Panc1 (cell line): ENCODE data around the gene KMT2E.

Experiments used
- POLR2AphosphoS5 ChIP-seq: IDR thresholded peaks from 2 replicates; pipeline ENCODE4 v1.6.1; 2012; ENCODE audit warnings: mild to moderate bottlenecking, low read depth, low read length, moderate library complexity
- TCF7L2 ChIP-seq: IDR thresholded peaks from 2 replicates; pipeline ENCODE4 v1.6.1; 2011; ENCODE audit warnings: mild to moderate bottlenecking, low read depth, low read length, inconsistent platforms
- TF ChIP-seq, protein P1 (sequence below): fragments of 450-650 bp; IDR thresholded peaks from 2 replicates; pipeline ENCODE4 v1.5.1; 2017; ENCODE audit warnings: mild to moderate bottlenecking
- TF ChIP-seq, protein P2 (sequence below), 2 experiments: IDR thresholded peaks; 2 replicates each; pipeline ENCODE4 v1.6.1; 2011 to 2012; ENCODE audit warnings: low read depth in 2 of 2, control low read depth in 1 of 2, low read length in 1 of 2, mild to moderate bottlenecking in 1 of 2, moderate library complexity in 1 of 2; ENCODE audit not compliant: insufficient read depth in 1 of 2

DNA sequence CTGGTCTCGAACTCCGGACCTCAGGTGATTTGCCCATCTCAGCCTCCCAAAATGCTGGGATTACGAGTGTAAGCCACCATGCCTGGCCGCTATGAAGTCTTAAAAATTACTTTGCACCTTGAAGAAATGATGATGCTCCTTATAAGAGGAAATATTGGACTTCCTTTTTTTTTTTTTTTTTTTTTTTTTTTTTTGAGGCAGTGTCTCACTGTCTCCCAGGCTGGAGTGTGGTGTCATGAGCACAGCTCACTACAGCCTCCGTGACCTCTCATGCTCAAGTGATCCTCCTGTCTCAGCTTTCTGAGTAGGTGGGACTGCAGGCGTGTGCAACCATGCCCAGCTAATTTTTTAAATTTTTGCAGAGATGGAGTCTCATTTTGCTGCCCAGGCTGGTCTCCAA is 65.3 kb downstream of the KMT2E start:
- TF ChIP-seq POLR2AphosphoS5 (no peak), TCF7L2 (no peak)
- TF ChIP-seq, protein P1, sequence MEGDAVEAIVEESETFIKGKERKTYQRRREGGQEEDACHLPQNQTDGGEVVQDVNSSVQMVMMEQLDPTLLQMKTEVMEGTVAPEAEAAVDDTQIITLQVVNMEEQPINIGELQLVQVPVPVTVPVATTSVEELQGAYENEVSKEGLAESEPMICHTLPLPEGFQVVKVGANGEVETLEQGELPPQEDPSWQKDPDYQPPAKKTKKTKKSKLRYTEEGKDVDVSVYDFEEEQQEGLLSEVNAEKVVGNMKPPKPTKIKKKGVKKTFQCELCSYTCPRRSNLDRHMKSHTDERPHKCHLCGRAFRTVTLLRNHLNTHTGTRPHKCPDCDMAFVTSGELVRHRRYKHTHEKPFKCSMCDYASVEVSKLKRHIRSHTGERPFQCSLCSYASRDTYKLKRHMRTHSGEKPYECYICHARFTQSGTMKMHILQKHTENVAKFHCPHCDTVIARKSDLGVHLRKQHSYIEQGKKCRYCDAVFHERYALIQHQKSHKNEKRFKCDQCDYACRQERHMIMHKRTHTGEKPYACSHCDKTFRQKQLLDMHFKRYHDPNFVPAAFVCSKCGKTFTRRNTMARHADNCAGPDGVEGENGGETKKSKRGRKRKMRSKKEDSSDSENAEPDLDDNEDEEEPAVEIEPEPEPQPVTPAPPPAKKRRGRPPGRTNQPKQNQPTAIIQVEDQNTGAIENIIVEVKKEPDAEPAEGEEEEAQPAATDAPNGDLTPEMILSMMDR = no peak
- TF ChIP-seq, protein P2, sequence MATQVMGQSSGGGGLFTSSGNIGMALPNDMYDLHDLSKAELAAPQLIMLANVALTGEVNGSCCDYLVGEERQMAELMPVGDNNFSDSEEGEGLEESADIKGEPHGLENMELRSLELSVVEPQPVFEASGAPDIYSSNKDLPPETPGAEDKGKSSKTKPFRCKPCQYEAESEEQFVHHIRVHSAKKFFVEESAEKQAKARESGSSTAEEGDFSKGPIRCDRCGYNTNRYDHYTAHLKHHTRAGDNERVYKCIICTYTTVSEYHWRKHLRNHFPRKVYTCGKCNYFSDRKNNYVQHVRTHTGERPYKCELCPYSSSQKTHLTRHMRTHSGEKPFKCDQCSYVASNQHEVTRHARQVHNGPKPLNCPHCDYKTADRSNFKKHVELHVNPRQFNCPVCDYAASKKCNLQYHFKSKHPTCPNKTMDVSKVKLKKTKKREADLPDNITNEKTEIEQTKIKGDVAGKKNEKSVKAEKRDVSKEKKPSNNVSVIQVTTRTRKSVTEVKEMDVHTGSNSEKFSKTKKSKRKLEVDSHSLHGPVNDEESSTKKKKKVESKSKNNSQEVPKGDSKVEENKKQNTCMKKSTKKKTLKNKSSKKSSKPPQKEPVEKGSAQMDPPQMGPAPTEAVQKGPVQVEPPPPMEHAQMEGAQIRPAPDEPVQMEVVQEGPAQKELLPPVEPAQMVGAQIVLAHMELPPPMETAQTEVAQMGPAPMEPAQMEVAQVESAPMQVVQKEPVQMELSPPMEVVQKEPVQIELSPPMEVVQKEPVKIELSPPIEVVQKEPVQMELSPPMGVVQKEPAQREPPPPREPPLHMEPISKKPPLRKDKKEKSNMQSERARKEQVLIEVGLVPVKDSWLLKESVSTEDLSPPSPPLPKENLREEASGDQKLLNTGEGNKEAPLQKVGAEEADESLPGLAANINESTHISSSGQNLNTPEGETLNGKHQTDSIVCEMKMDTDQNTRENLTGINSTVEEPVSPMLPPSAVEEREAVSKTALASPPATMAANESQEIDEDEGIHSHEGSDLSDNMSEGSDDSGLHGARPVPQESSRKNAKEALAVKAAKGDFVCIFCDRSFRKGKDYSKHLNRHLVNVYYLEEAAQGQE (IDR thresholded peaks at IDR 0.05; ENCODE audit: insufficient read depth in 1 of 2, low read depth in 2 of 2, low read length in 1 of 2) = no peak
